DOHH2 (cell line): ENCODE results near the gene ARID1A.

Source experiments
- H3F3A ChIP-seq: fragments of 200-600 bp; sonication (generic), shearing (Covaris generic); 2 replicates; pipeline ENCODE4 v1.6.0; 2016; ENCODE audit warnings: antibody characterized with exemption, mild to moderate bottlenecking; ENCODE audit not compliant: control insufficient read depth, insufficient read depth
- H3K27ac ChIP-seq: fragments of 200-600 bp; sonication (generic); 2 replicates; pipeline ENCODE4 v1.5.1; 2014; ENCODE audit warnings: low read depth, mild to moderate bottlenecking, low read length, moderate library complexity
- H3K27me3 ChIP-seq: fragments of 200-600 bp; sonication (generic); 2 replicates; pipeline ENCODE4 v1.6.1; 2014; ENCODE audit warnings: mild to moderate bottlenecking, low read length, mixed read lengths; ENCODE audit not compliant: control insufficient read depth
- H3K36me3 ChIP-seq: fragments of 200-600 bp; sonication (generic); 2 replicates; pipeline ENCODE4 v1.6.1; 2014; ENCODE audit warnings: mild to moderate bottlenecking, low read length, moderate library complexity, mixed read lengths; ENCODE audit not compliant: control insufficient read depth
- H3K4me1 ChIP-seq: fragments of 200-600 bp; sonication (generic); 2 replicates; pipeline ENCODE4 v1.6.1; 2014; ENCODE audit warnings: mild to moderate bottlenecking, low read length, mixed read lengths; ENCODE audit not compliant: control insufficient read depth
- H3K4me2 ChIP-seq: fragments of 200-600 bp; sonication (generic); 2 replicates; pipeline ENCODE4 v1.6.0; 2014; ENCODE audit warnings: mild to moderate bottlenecking, low read length, moderate library complexity
- H3K4me3 ChIP-seq: fragments of 200-600 bp; sonication (generic); 2 replicates; pipeline ENCODE4 v1.5.1; 2014; ENCODE audit warnings: mild to moderate bottlenecking, low read length, mixed read lengths
- H3K79me2 ChIP-seq: fragments of 200-600 bp; sonication (generic); 2 replicates; pipeline ENCODE4 v1.6.1; 2014; ENCODE audit warnings: mild to moderate bottlenecking, low read length, mixed read lengths; ENCODE audit not compliant: control insufficient read depth
- H3K9me2 ChIP-seq: fragments of 200-600 bp; sonication (generic); replicated peaks from 2 replicates; pipeline ENCODE4 v1.6.1; 2014; ENCODE audit warnings: mild to moderate bottlenecking, low read length, mixed read lengths; ENCODE audit not compliant: control insufficient read depth
- H3K9me3 ChIP-seq: fragments of 200-600 bp; sonication (generic); 2 replicates; pipeline ENCODE4 v1.6.1; 2014; ENCODE audit warnings: antibody characterized with exemption, low read length, mixed read lengths; ENCODE audit not compliant: control insufficient read depth, insufficient read depth
- H4K20me1 ChIP-seq: fragments of 200-600 bp; sonication (generic); 2 replicates; pipeline ENCODE4 v1.6.0; 2014; ENCODE audit warnings: low read depth, mild to moderate bottlenecking, antibody characterized with exemption, low read length, moderate library complexity; ENCODE audit not compliant: control insufficient read depth, insufficient read depth
- CTCF ChIP-seq: fragments of 200-600 bp; sonication (generic); IDR thresholded peaks from one replicate; pipeline ENCODE4 v1.5.1; 2014; ENCODE audit warnings: antibody characterized with exemption, mild to moderate bottlenecking, low read depth, low read length; ENCODE audit not compliant: poor library complexity, severe bottlenecking
- EZH2phosphoT487 ChIP-seq: fragments of 200-600 bp; sonication (generic); IDR thresholded peaks from 2 replicates; pipeline ENCODE4 v1.6.1; 2017; ENCODE audit warnings: borderline replicate concordance, mild to moderate bottlenecking, antibody characterized with exemption, low read length, moderate library complexity, mixed read lengths

ARID1A gene

GRCh38 chr1:26792924-26793323 lies 97.1 kb downstream of the ARID1A start:
- Histone ChIP-seq H3K4me3 (no peak overlapping the region), H3K79me2 (peaks cover 11% of the 10 kb centered on the region), H3K9me3 (no peaks in the 10 kb centered on the region), H3K36me3 (peaks cover 17% of the 10 kb centered on the region), H3K9me2 (no peaks in the 10 kb centered on the region), H3K27me3 (no peaks in the 10 kb centered on the region), H4K20me1 (no peaks in the 10 kb centered on the region), H3K4me1 (peaks cover 12% of the 10 kb centered on the region), H3K27ac (no peak overlapping the region), H3K4me2 (no peak overlapping the region), H3F3A (no peaks in the 10 kb centered on the region)
- TF ChIP-seq EZH2phosphoT487, result no peak
- no peak for TF ChIP-seq CTCF

- no peaks in the 10 kb centered on the region for H3F3A ChIP-seq
- H4K20me1 ChIP-seq, result no peaks in the 10 kb centered on the region
- no peak overlapping the region for H3K27ac ChIP-seq
- H3K36me3 ChIP-seq, result peaks cover 17% of the 10 kb centered on the region
- TF ChIP-seq CTCF, result no peak
- no peak for TF ChIP-seq EZH2phosphoT487
- H3K27me3 ChIP-seq, result no peaks in the 10 kb centered on the region
- no peaks in the 10 kb centered on the region for H3K9me2 ChIP-seq
- no peak overlapping the region for H3K4me2 ChIP-seq
- no peak overlapping the region for H3K4me3 ChIP-seq
- peaks cover 1% of the 10 kb centered on the region; the same call in 1 of the 2 replicates for H3K79me2 ChIP-seq
- no peaks in the 10 kb centered on the region for H3K9me3 ChIP-seq
- peaks cover 5% of the 10 kb centered on the region; the same call in 1 of the 2 replicates for H3K4me1 ChIP-seq
Observed at GRCh38 chr1:26794391-26794790, 98.6 kb downstream of the ARID1A start.

- H3K9me2 ChIP-seq, result no peaks in the 10 kb centered on the region
- peaks cover 17% of the 10 kb centered on the region for H3K36me3 ChIP-seq
- no peaks in the 10 kb centered on the region for H4K20me1 ChIP-seq
- TF ChIP-seq CTCF (no peak), EZH2phosphoT487 (no peak)
- H3K79me2 ChIP-seq, result no peaks in the 10 kb centered on the region
- H3F3A ChIP-seq, result no peaks in the 10 kb centered on the region
- no peaks in the 10 kb centered on the region for H3K9me3 ChIP-seq
- H3K27ac ChIP-seq, result no peak overlapping the region
- H3K27me3 ChIP-seq, result no peaks in the 10 kb centered on the region
- H3K4me1 ChIP-seq, result peaks cover 5% of the 10 kb centered on the region
- H3K4me2 ChIP-seq, result no peak overlapping the region
- H3K4me3 ChIP-seq, result no peak overlapping the region
Observed at GRCh38 chr1:26797627-26798026, 101.8 kb downstream of the ARID1A start.
